ENCODE measurements around the gene CNGB1. TPM values are rescaled to one million over a fixed set of nuclear protein-coding genes. Genes with fewer than 3 reads are reported as not detected.
"Not testable (repeated sequence)": the region's sequence is repeated elsewhere in the genome, so short reads cannot be mapped to it uniquely, and the experiment has no call there.

The CNGB1 gene
- total RNA-seq, 2 experiments from 2014 or later, result not detected

DNA sequence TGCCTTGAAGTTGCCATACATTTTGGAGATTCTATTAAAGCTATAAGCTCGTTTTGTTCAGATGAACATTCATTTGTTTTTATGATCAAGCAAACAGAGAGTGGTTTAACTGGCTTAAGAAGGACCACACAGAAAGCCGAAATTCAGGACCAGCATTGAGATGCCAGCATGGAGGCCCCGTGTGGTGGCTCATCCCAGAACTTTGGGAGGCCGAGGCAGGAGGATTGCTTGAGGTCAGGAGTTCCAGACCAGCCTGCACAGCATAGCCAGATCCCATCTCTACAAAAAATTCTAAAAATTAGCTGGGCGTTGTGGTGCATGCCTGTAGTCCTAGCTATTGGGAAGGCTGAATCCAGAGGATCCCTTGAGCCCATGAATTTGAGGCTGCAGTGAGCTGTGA, 122.7 kb downstream of the CNGB1 start:
- no peaks in the 10 kb centered on the region for H3K27me3 ChIP-seq (ENCODE audit: control insufficient read depth in 1 of 2, insufficient read depth in 2 of 2, low read length in 2 of 2)
- no peaks in the 10 kb centered on the region for H3K27me3 Mint-ChIP-seq
- H3K36me3 ChIP-seq (ENCODE audit: insufficient read depth, low read length), result no peaks in the 10 kb centered on the region
- ATAC-seq (ENCODE audit: poor library complexity) (no peak), DNase-seq (no peak)
- intact Hi-C loops (cut with DNase I, micrococcal nuclease), result no loop called here
- no peaks in the 10 kb centered on the region for H3K9me3 Mint-ChIP-seq
- H3K36me3 Mint-ChIP-seq (ENCODE audit: low read depth), result no peaks in the 10 kb centered on the region
- H3K4me3 Mint-ChIP-seq, result no peak overlapping the region
- H3K9me3 ChIP-seq (ENCODE audit: control insufficient read depth in 1 of 2, insufficient read depth in 1 of 2, low read length in 2 of 2), result no peaks in the 10 kb centered on the region
- H3K27ac ChIP-seq (ENCODE audit: low read depth in 1 of 2, low read length in 2 of 2), result no peak overlapping the region
- H3K4me1 Mint-ChIP-seq (ENCODE audit: low read depth), result peaks cover 6% of the 10 kb centered on the region
- no peaks in the 10 kb centered on the region for H3K4me1 ChIP-seq (ENCODE audit: insufficient read depth, low read length)
- no peak overlapping the region for H3K27ac Mint-ChIP-seq
- TF ChIP-seq, protein P1, sequence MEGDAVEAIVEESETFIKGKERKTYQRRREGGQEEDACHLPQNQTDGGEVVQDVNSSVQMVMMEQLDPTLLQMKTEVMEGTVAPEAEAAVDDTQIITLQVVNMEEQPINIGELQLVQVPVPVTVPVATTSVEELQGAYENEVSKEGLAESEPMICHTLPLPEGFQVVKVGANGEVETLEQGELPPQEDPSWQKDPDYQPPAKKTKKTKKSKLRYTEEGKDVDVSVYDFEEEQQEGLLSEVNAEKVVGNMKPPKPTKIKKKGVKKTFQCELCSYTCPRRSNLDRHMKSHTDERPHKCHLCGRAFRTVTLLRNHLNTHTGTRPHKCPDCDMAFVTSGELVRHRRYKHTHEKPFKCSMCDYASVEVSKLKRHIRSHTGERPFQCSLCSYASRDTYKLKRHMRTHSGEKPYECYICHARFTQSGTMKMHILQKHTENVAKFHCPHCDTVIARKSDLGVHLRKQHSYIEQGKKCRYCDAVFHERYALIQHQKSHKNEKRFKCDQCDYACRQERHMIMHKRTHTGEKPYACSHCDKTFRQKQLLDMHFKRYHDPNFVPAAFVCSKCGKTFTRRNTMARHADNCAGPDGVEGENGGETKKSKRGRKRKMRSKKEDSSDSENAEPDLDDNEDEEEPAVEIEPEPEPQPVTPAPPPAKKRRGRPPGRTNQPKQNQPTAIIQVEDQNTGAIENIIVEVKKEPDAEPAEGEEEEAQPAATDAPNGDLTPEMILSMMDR (IDR thresholded peaks at IDR 0.05), result no peak
- H3K4me3 ChIP-seq (ENCODE audit: low read length), result no peak overlapping the region
- ChIA-PET CTCF (interaction anchor here (0.6 to 0.8 kb wide), 2 partner anchors 15 to 791 kb away, joined by 3 read pairs; no protein-coding TSS in a partner anchor), POLR2A (no interaction called here)

DNA sequence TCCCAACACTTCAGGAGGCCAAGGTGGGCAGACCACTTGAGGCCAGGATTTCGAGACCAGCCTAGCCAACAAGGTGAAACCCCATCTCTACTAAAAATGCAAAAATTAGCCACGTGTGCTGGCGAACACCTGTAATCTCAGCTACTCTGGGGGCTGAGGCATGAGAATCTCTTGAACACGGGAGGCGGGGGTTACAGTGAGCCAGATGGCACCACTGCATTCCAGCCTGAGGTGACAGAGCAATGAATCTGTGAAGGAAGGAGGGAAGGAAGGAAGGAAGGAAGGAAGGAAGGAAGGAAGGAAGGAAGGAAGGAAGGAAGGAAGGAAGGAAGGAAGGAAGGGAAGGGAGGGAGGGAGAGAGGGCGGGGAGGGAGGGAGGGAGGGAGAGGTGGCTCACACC, 124.0 kb downstream of the CNGB1 start:
- H3K4me1 ChIP-seq (ENCODE audit: insufficient read depth, low read length); H3K9me3 ChIP-seq (ENCODE audit: control insufficient read depth in 1 of 2, insufficient read depth in 1 of 2, low read length in 2 of 2); DNase-seq; intact Hi-C loops (cut with DNase I, micrococcal nuclease); H3K36me3 ChIP-seq (ENCODE audit: insufficient read depth, low read length); H3K9me3 Mint-ChIP-seq; POLR2A ChIA-PET; H3K36me3 Mint-ChIP-seq (ENCODE audit: low read depth); H3K4me1 Mint-ChIP-seq (ENCODE audit: low read depth); H3K27me3 ChIP-seq (ENCODE audit: control insufficient read depth in 1 of 2, insufficient read depth in 2 of 2, low read length in 2 of 2); H3K27me3 Mint-ChIP-seq; CTCF ChIA-PET; H3K4me3 ChIP-seq (ENCODE audit: low read length); H3K27ac ChIP-seq (ENCODE audit: low read depth in 1 of 2, low read length in 2 of 2); H3K27ac Mint-ChIP-seq; H3K4me3 Mint-ChIP-seq; ATAC-seq (ENCODE audit: poor library complexity): not testable (repeated sequence)

GRCh38 chr16:57846078-57846697, 124.7 kb downstream of the CNGB1 start:
- no peak overlapping the region for H3K27ac ChIP-seq (ENCODE audit: low read depth in 1 of 2, low read length in 2 of 2)
- Mint-ChIP-seq H3K4me1 (ENCODE audit: low read depth) (peaks cover 6% of the 10 kb centered on the region), H3K36me3 (ENCODE audit: low read depth) (no peaks in the 10 kb centered on the region), H3K4me3 (no peak overlapping the region), H3K27me3 (no peaks in the 10 kb centered on the region), H3K9me3 (no peaks in the 10 kb centered on the region), H3K27ac (no peak overlapping the region)
- H3K4me1 ChIP-seq (ENCODE audit: insufficient read depth, low read length), result no peaks in the 10 kb centered on the region
- no peaks in the 10 kb centered on the region for H3K27me3 ChIP-seq (ENCODE audit: control insufficient read depth in 1 of 2, insufficient read depth in 2 of 2, low read length in 2 of 2)
- H3K9me3 ChIP-seq (ENCODE audit: control insufficient read depth in 1 of 2, insufficient read depth in 1 of 2, low read length in 2 of 2), result no peaks in the 10 kb centered on the region
- no peak for DNase-seq
- no peak for ATAC-seq (ENCODE audit: poor library complexity)
- intact Hi-C loops (cut with DNase I, micrococcal nuclease), result no loop called here
- CTCF ChIA-PET, result no interaction called here
- H3K4me3 ChIP-seq (ENCODE audit: low read length), result no peak overlapping the region
- TF ChIP-seq, protein P1 (IDR thresholded peaks at IDR 0.05), result no peak
- no peaks in the 10 kb centered on the region for H3K36me3 ChIP-seq (ENCODE audit: insufficient read depth, low read length)
- POLR2A ChIA-PET, result no interaction called here

- no peak overlapping the region for H3K27ac ChIP-seq (ENCODE audit: low read depth in 1 of 2, low read length in 2 of 2)
- no peak overlapping the region for H3K4me3 ChIP-seq (ENCODE audit: low read length)
- ChIA-PET POLR2A (no interaction called here), CTCF (no interaction called here)
- ATAC-seq (ENCODE audit: poor library complexity), result no peak
- TF ChIP-seq, protein P1 (IDR thresholded peaks at IDR 0.05), result no peak
- H3K9me3 ChIP-seq (ENCODE audit: control insufficient read depth in 1 of 2, insufficient read depth in 1 of 2, low read length in 2 of 2), result no peaks in the 10 kb centered on the region
- no peak for DNase-seq
- no peaks in the 10 kb centered on the region for H3K4me1 ChIP-seq (ENCODE audit: insufficient read depth, low read length)
- Mint-ChIP-seq H3K9me3 (no peaks in the 10 kb centered on the region), H3K4me1 (ENCODE audit: low read depth) (peaks cover 6% of the 10 kb centered on the region), H3K27ac (no peak overlapping the region), H3K36me3 (ENCODE audit: low read depth) (no peaks in the 10 kb centered on the region), H3K4me3 (no peak overlapping the region), H3K27me3 (no peaks in the 10 kb centered on the region)
- H3K36me3 ChIP-seq (ENCODE audit: insufficient read depth, low read length), result no peaks in the 10 kb centered on the region
- no peaks in the 10 kb centered on the region for H3K27me3 ChIP-seq (ENCODE audit: control insufficient read depth in 1 of 2, insufficient read depth in 2 of 2, low read length in 2 of 2)
- intact Hi-C loops (cut with DNase I, micrococcal nuclease), result no loop called here
These were observed 125.8 kb downstream of the CNGB1 start for GRCh38 chr16:57845115-57845514.
